Measurements from ENCODE around the gene ASPRV1.
"Not testable (repeated sequence)": the region's sequence is repeated elsewhere in the genome, so short reads cannot be mapped to it uniquely, and the experiment has no call there.

Gene ASPRV1

GRCh38 chr2:69960821-69961220, 610 bp downstream of the ASPRV1 start:
- no peak for DNase-seq (ENCODE audit: low read depth, low spot score)

- DNase-seq (ENCODE audit: low read depth, low spot score), result no peak
Measured at GRCh38 chr2:69959425-69959824, 2.0 kb downstream of the ASPRV1 start.

GRCh38 chr2:69958480-69958879, 3.0 kb downstream of the ASPRV1 start:
- no peak for DNase-seq (ENCODE audit: low read depth, low spot score)

- no peak for DNase-seq (ENCODE audit: low read depth, low spot score)
Measured at GRCh38 chr2:69957965-69958364, 3.5 kb downstream of the ASPRV1 start.

- no peak for DNase-seq (ENCODE audit: low read depth, low spot score)
Measured at GRCh38 chr2:69956475-69956979, 4.9 kb downstream of the ASPRV1 start.

GRCh38 chr2:69955029-69955428, 6.4 kb downstream of the ASPRV1 start:
- DNase-seq (ENCODE audit: low read depth, low spot score), result no peak

GRCh38 chr2:69954084-69954483, 7.3 kb downstream of the ASPRV1 start:
- no peak for DNase-seq (ENCODE audit: low read depth, low spot score)

GRCh38 chr2:69952336-69953115, 8.9 kb downstream of the ASPRV1 start:
- DNase-seq (ENCODE audit: low read depth, low spot score), result no peak

- DNase-seq (ENCODE audit: low read depth, low spot score), result not testable (repeated sequence)
Measured at GRCh38 chr2:69950671-69951070, 10.8 kb downstream of the ASPRV1 start.

- DNase-seq (ENCODE audit: low read depth, low spot score), result no peak
Measured at GRCh38 chr2:69950241-69950640, 11.2 kb downstream of the ASPRV1 start.

- DNase-seq (ENCODE audit: low read depth, low spot score), result no peak
Measured at GRCh38 chr2:69948963-69949645, 12.3 kb downstream of the ASPRV1 start.

GRCh38 chr2:69948032-69948962, 13.1 kb downstream of the ASPRV1 start:
- DNase-seq (ENCODE audit: low read depth, low spot score), result no peak

- no peak for DNase-seq (ENCODE audit: low read depth, low spot score)
Measured at GRCh38 chr2:69947325-69947931, 14.0 kb downstream of the ASPRV1 start.

GRCh38 chr2:69946351-69947324, 14.8 kb downstream of the ASPRV1 start:
- DNase-seq (ENCODE audit: low read depth, low spot score), result no peak

GRCh38 chr2:69945941-69946340, 15.5 kb downstream of the ASPRV1 start:
- no peak for DNase-seq (ENCODE audit: low read depth, low spot score)

GRCh38 chr2:69945441-69945840, 16.0 kb downstream of the ASPRV1 start:
- DNase-seq (ENCODE audit: low read depth, low spot score), result no peak

- DNase-seq (ENCODE audit: low read depth, low spot score), result no peak
Measured at GRCh38 chr2:69944756-69945155, 16.7 kb downstream of the ASPRV1 start.

- DNase-seq (ENCODE audit: low read depth, low spot score), result no peak
Measured at GRCh38 chr2:69943843-69944525, 17.4 kb downstream of the ASPRV1 start.

GRCh38 chr2:69943000-69943842, 18.2 kb downstream of the ASPRV1 start:
- DNase-seq (ENCODE audit: low read depth, low spot score), result no peak
